Stimulated activated CD4-positive, alpha-beta T cell treated with anti-CD3 and anti-CD28 coated beads, Interleukin-15, amount 100 ng/mL, for 1 hour (primary cell): ENCODE measurements around the gene ARMH3.

ENCODE experiments used
- DNase-seq, 2 donors: peaks; one replicate each; pipeline ENCODE4 v3.0.0-alpha.2; 2020; ENCODE audit warnings: low read depth in 1 of 2, low spot score in 1 of 2

The ARMH3 gene

DNA sequence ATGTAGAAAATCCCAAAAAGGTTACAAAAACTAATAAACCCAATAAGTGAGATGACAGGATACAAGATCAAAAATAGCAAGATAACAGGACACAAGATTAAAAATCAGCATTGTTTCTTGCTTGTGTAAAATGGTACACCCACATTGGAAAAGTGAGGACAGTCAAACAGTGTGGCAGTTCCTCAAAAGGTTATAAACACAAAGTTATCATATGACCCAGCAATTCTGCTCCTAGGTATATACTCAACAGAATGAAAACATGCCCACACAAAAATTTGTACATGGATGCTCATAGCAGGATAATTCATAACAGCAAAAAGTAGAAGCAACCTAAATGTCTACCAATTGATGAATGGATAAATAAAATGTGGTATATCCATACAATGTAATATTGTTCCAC, 105.8 kb downstream of the ARMH3 start:
- DNase-seq, result no peak

DNA sequence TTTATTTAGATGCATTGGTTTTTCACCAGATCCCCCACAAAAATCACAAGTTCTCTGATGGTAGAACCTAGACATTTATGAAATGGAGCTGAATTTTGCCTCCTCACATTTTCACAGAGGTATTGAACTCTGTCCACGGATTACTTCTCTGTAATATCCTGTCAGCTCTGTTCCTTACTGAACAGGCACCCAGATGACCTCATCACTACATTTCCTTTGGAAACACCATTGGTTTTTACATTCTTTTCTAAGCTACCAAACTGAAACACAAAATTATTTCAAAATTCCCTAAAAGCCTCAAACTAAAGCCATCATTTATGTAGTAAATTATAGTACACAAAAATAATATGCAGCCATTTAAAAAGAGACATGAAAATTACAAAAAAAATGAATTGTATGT, 114.1 kb downstream of the ARMH3 start:
- no peak for DNase-seq

DNA sequence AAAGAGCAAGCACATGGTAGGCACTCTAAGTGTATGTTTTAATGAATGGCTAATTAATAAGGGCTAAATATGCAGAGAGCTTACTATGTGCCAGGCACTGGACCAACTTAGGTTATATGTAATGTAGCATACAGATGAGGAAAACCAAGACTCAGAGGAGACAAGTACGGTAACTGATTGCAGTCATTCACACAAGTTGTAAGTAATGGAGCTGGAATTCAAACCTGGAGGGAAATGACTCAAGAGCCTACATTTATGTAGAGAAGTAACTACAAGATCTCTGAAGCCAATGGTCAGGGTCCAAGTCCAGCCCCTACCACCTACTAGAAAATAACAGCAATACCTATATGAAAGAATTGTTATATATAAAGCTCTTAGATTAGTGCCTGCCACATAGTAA, 115.1 kb downstream of the ARMH3 start:
- no peak for DNase-seq

DNA sequence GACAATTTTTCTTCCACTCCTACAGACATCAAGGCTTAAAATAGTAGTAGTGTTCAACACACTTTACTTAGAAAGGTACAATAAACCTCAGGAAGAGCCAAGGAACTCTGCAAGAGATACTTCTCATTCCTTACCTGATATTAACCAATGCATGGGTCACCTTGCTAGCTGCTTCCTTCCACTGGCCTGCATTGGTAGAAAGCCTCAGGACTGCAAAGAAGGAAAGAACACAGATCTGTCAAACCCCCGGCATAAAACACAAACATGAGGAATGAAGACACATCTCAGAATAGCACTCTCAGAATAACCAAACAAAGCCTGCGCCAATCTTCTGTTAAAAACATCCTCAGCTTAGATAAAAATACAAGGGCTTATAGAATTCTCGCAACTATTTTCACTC, 116.2 kb downstream of the ARMH3 start:
- no peak for DNase-seq

DNA sequence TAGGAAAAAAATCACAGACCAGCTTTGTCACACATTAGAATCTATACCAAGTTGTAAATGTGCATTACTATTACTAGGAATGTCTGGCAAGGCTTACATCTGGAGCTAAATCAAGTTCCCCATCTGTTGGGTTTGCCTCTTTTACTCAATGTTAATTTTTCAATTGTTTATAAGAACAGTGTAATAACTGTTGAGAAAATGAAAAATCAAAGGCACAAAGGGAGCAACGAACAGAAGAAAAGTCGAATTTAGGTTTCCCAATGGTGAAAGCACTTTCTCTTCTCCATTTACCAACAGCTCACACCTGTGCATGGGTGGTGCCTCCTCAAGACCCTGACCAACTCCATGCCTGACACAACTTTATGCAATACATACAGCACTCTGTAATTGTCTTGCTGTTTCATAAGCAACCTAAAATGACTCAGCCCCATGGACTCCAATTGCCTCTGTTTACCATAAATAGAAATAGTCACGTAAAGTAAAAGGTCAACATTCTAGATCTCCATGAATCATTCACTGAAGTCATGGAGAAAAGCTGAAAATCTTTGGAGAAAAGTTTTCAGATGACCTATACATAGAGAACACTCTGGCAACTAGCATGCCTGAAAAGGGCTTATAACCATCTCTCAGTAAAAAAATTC, 116.8 kb downstream of the ARMH3 start:
- DNase-seq, result no peak

DNA sequence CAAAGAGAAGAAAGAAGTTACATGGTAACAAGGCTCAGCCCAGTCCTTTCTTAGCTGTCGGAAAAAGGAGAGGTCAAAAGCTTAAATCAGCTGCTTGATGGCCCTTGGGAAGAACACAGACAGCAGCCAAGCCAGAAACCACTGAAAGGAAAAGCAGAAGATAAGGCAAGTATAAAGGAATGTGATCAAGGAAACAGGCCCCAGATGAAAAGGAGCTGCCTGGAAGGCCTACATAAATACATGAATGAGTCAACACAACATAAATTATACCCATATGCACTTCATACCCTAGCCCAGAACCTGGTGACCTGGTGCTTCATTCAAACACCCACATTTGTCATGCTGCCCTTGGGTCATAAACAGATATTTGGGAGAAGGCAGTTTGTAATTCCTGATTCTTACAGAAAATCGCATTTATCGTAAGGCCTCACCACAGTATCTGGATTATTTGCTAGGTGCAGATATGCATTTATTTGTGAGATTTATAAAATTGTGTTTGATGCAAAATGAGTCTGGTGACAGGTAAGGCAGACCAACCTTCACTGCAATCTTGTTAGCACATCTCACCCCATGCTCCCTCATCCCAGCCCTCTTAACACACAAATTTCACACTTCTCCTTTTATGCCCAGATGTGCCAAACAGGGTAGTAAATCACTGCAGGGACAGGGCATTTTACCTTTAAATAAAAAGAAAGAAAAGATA, 117.5 kb downstream of the ARMH3 start:
- no peak for DNase-seq

DNA sequence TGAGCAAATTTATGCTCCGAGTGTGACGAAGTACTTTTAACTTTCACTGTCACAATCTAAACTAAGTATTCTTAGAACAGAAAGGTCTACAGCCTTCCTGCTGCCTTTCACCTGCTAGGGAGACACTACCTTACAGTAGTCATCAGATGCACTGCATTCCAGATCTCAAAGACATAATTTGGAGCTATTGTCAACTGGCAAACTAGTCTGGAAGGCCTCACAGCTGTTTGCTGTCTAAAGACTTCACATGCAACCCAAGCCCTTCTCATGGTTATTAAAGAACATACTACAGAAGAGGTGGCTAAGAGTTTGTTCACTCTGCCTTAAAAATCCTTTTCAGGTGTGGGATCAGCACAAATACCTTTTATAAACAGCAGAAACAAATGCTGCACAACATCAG, 120.5 kb downstream of the ARMH3 start:
- no peak for DNase-seq

DNA sequence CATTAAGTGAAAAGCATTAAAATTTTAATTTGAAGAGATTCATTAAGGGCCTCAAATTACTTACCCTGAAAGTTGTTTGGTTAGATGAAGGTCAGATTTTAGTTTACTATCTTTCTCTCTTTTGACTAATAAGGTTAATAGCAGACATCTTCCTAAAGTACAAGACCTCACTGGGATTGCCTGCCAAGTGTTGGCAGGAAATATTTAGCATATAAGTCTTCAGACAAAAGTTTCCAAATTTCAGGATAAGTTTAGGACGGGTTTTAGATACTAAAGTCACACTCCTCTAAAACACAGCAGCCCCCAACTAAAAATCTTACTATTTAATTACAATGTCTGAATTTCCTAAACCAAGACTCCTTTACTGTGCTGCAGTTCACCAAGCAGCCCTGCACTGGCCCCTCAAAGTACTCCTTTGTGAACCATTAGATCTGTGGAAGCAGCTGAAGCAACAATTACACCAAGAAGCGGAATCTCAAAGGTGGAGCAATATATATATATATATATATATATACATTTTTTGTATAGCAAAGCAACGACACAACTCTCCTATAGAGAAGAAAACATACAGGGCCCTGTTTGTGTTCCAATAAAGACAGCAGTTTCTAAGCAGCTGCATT, 121.2 kb downstream of the ARMH3 start:
- no peak for DNase-seq

DNA sequence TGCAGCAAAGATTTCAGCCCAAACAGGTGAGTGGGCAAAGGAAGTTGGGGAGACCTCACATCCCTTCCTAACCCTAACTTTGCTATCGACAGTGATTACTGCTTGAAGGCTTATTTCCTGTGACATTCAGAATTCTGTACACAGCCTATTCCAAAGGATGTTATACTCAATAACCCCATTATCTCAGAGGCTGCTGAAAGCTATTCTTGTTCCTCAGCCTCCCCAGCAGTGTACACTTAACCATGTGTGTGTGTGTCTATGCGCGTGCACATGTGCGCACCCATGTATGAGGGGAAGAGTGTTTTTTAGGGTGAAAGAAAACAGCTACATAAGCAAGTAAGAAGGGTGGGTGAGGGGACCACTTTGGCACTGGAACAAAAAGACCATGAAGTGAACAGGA, 122.0 kb downstream of the ARMH3 start:
- DNase-seq, result no peak

DNA sequence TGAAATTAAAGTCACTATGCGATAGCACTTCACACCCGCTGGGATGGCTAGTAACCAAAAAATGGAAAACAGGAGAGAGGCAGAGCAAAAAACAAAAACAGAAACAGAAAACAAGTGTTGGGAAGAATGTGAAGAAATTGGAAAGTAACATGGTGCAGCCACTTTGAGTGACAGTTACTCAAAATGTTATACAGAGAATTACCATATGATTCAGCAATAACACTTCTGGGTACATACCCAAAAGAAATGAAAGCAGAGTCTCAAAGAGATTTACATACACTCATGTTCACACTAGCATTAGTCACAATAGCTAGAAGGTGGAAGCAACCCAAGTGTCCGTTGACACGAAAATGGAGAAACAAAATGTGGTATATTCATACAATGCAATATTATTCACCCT, 123.8 kb downstream of the ARMH3 start:
- no peak for DNase-seq

DNA sequence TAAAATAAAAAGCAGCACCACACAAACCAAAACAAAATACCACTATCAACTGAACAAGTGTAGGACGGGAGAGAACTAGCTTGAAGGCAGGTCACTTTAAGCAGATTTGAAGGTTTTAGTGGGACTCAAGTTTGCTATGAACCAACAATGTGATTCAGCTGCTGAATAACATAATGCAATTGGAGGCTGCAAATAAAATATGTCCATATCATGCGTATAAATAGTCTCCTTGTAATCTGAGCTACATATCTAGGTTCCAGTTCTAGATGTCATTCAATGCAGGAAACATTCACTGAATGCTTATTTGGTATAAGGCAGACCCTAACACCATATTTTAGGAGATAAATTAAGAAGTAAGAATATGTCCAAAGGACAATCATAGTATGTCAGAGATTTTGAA, 130.9 kb downstream of the ARMH3 start:
- DNase-seq, result no peak

DNA sequence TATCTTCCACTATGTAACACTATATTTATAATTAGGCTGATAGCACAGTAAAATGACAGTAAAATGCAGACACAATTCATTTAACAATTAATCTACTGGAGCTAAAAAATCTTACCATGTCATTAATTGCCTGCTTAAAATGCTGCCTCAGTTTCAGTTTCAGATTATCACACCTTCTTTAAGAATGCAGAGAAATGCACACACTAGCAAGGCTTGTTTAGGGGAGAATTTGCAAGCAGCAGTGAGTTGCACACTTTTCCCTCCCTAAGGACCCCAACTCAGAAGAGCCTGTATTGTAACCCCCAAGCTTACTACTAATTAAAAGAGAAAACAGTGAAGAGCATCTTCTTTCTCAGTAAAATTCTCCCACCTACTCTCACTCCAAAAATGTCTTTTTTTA, 132.7 kb downstream of the ARMH3 start:
- DNase-seq, result no peak

DNA sequence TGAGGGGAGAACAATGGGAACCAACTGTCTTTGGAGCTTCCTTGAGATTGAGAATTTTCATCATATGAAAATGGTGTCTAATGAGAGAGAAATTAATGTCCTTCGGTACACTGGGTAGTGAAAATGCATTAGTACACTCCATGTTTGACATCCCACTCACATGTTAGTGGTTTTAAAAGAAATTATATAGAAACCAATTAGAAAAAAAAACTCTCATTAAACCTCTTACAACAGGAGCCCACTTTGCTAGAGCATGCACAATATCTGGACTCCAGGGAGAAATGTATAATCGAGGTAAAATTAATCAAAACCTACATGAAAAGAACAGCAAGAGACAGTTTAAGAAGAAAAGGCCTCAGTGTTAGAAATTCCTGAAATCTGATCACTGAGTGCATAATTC, 133.1 kb downstream of the ARMH3 start:
- DNase-seq, result no peak

DNA sequence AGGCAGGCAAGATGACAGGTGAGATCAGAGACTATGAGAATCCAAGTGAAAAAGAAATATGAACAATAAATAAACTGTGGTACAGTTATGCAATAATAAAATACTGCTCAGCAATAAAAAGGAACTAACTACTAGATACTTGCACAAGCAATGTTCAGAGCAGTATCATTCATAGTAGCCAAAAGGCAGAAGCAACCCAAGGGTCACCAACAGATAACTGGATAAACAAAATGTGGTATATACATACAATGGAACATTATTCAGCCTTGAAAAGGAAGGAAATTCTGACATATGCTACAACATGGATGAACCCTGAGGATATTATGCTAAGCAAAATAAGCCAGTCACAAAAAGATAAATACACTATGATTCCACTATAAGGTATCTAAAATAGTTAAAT, 135.4 kb downstream of the ARMH3 start:
- DNase-seq, result no peak

DNA sequence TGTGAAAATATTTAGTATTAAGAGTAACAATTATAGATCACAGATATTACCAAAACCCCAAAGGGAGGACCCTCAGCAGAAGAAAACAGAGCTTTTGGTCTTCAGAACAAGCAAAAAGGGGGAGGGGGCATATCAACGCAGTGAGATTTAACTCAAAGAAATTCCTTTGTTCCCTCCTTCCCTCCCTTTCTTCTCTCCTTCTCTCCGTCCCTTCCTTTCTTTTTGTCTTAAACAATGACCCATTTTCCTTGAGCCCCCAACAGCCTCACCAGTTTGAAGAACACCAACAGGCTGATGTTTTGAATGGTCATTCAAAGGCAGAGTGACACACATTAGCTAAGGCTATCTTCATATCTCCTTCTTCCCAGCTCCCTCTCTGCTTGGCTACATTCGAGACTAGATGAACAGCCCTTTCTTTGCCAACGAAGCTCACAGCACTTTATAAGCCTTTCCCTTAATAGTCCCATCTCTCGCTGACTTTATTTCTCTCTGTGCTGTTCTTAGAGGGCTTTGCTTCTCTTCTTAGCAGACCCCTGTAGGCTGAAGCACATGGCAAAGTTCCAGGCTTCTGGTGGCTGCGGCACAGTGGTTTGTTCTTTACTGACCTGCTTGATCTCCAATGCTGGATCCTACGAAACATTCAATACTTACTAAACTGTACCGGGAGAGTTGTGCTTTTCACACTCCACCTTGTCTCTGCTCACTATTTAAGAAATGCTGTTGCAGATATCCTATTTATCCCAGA, 136.8 kb downstream of the ARMH3 start:
- no peak for DNase-seq

DNA sequence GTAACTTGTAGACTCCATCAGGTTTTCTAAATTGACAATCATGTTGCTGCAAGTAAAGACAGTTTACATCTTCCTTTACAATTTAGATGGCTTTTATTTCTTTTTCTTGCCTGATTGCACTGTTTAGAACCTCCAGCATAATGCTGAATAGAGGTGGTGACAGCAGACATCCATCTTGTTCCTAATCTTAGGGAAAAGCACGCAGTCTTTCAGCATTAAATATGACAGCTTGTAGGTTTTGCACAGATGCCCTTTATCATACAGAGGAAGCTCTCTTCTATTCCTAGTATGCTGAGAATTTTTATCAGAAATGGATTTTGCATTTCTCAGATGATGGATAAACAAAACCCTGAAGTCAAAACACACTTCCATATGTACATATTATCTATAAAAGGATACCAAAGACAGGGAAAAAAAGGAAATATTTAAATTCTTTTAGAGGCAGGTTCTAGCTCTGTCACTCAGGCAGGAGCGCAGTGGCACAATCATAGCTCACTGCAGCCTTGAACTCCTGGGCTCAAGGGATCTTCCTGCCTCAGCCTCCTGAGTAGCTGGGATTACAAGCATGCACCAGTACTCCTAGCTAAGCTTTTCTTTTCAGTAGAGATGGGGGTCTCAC, 143.3 kb downstream of the ARMH3 start:
- no peak for DNase-seq

DNA sequence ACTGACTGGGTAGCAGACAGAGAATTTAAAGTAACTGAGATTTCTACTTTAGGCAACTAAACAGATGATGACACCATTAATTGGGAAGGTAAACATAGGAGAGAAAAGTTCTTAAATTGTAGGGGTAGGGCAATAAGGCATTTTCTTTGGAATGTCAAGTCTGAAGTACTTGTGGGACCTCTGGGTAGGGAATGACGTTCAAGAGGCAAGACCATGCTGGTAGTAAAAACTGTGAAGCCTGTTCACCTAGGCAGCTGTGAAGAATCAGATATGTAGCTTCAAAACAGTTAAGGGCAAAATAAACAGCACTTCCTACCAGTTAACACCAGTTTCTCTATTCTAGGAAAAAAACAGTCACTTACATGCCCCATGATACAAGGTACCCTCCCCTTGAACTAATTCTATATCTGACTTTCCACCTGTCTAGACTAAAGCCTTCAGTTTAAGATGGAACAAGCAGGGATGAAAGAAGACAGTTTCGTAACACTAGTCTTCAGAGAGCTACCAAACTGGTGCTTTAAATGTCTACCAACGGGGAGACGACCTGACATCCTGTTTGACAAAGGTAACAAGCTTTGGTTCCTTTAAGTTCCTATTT, 149.3 kb downstream of the ARMH3 start:
- DNase-seq, result no peak

DNA sequence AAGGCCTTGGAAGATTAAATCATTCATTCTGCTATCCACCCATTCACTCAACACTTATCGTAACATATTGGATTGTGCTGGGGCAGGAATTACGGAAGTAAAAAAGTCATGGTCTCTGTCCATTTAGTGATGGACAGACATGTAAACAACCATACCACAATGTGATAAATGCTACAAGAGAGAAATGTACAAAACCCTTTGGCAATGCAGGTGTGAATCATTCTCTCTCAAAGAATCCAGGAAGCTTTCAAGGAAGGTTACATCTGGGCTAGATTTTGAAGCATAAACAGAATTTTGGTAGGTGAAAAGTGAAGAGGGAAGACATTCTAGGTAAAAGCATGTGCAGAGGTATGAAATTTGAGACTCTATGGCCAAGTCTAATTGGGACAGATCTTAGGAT, 150.7 kb downstream of the ARMH3 start:
- DNase-seq, result no peak

DNA sequence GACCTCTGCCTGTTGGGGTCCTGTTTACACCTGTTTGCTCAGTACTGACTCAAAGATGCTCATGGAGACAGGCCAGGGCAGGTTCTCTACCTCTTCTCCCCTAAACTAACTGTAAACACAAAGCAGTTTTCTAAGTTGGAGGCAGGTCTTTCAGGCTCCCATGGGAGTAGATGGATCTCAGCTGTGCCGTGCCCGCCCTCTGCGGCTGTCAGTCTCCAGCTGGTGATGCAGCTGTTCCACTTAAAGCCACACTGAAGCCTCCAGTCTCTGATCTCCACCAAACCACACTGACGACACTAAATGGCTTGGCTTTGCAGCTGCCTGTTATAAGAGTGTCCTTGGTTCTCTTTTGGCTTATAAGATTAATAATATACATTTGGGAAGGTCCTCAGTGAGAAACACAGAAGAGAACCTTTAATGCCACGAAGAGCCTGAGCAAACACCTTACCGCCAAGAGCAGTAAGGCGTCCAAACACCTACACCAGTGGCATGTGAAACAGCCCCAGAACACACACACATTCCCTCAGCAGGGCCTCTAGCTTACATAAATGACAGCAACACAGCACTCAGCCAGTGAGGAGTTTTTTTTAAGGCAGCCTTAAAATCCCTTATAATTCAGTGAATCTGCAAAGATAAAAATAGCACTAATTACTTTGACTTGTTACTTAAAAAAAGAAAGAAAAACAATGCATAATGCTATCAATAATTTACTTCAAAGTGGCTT, 152.0 kb downstream of the ARMH3 start:
- no peak for DNase-seq

DNA sequence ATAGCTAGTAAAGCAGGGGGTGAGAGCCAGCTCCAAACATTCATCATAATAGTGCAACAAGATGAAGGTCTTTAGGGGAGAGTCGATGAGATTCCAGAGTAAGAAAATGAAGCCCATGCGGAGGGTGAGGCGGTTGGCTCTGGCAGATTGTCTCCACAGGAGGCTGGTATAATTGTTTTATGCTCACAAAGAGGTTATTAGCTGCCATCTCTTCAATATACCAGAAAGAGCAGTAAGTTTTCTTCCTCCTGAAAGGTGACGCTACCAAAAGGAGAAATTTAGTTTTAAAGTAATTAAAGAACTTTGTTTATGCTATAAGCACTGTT, 153.2 kb downstream of the ARMH3 start:
- no peak for DNase-seq
